HCT116 (cell line): ENCODE results near the gene MMP23B. TPM values are rescaled to one million over a fixed set of nuclear protein-coding genes. Genes with fewer than 3 reads are reported as not detected.
"Not testable (repeated sequence)": the region's sequence is repeated elsewhere in the genome, so short reads cannot be mapped to it uniquely, and the experiment has no call there.

Experiments
- ATAC-seq: fragments of 200-7000 bp; cut with Tn5 transposase; 2 replicates; pipeline ENCODE4 v1.9.1; 2020; ENCODE audit warnings: mild to moderate bottlenecking, moderate library complexity
- BruUV-seq: library from RNA; stranded (reverse); fragments of 400-500 nt; replicated peaks from 2 replicates; lab custom pipeline; 2021; lab: Mats Ljungman, UMichigan
- CTCF ChIA-PET: fragments of 300-600 bp; sonication (Branson Sonifier 250); formaldehyde crosslinking; loops from one replicate; lab custom pipeline; 2021; ENCODE audit warnings: antibody characterized with exemption; lab: Charles Lee
- POLR2A ChIA-PET: fragments of 300-600, 350-600 bp; sonication (Branson Sonifier 250); formaldehyde crosslinking; loops from one replicate; lab custom pipeline; 2021; ENCODE audit warnings: antibody characterized with exemption; lab: Charles Lee
- RAD21 ChIA-PET, 2 experiments: fragments of 300-600 bp; sonication (Branson Sonifier 250); formaldehyde crosslinking; loops; one replicate each; lab custom pipeline; 2023; ENCODE audit warnings: low total read pairs in 2 of 2; ENCODE audit not compliant: uncharacterized antibody in 2 of 2, unreplicated experiment in 2 of 2, low non-redundant PET in 1 of 2; lab: Charles Lee
- DNase-seq: peaks from one replicate; pipeline ENCODE4 v3.0.0-alpha.2; 2010; ENCODE audit warnings: low read depth, low spot score
- H2AFZ ChIP-seq: fragments of 200-600 bp; shearing (Covaris generic), sonication (generic); 2 replicates; pipeline ENCODE4 v1.6.1; 2017; ENCODE audit warnings: low read depth, mixed run types, mixed read lengths, antibody characterized with exemption, low read length; ENCODE audit not compliant: poor library complexity, severe bottlenecking
- H3K27ac ChIP-seq: 2 replicates; pipeline ENCODE4 v1.5.1; 2012; ENCODE audit warnings: low read depth, low read length
- H3K27me3 ChIP-seq: fragments of 200-600 bp; sonication (generic); 2 replicates; pipeline ENCODE4 v1.6.1; 2016; ENCODE audit warnings: mixed run types, low read length, mixed read lengths; ENCODE audit not compliant: insufficient read depth
- H3K36me3 ChIP-seq, 2 experiments: fragments of 200-500 bp in 1 of 2; fragments of 200-600 bp in 1 of 2; sonication (Bioruptor generic) in 1 of 2; sonication (generic) in 1 of 2; 2 replicates each; pipeline versions ENCODE4 v1.5.1 to v1.6.1; 2014 to 2016; ENCODE audit warnings: low read length in 2 of 2, inconsistent platforms in 1 of 2, mixed read lengths in 1 of 2, mixed run types in 1 of 2; ENCODE audit not compliant: insufficient read depth in 2 of 2, control insufficient read depth in 1 of 2
- H3K4me1 ChIP-seq, 2 experiments: fragments of 200-600 bp in 1 of 2; sonication (generic) in 1 of 2; 2 replicates each; pipeline versions ENCODE4 v1.5.1 to v1.6.1; 2012 to 2017; ENCODE audit warnings: low read length in 2 of 2, inconsistent platforms in 1 of 2, mild to moderate bottlenecking in 1 of 2, mixed read lengths in 1 of 2, mixed run types in 1 of 2, moderate library complexity in 1 of 2; ENCODE audit not compliant: insufficient read depth in 2 of 2, control insufficient read depth in 1 of 2
- H3K4me2 ChIP-seq: fragments of 200-600 bp; sonication (generic); 2 replicates; pipeline ENCODE4 v1.6.1; 2017; ENCODE audit warnings: mixed run types, low read length, mixed read lengths
- H3K4me3 ChIP-seq, 2 experiments: fragments of 200-600 bp in 1 of 2; sonication (generic) in 1 of 2; replicated peaks in 1 of 2; 2 replicates each; pipeline ENCODE4 v1.5.1; 2011 to 2016; ENCODE audit warnings: low read length in 2 of 2, control low read depth in 1 of 2, low read depth in 1 of 2, mild to moderate bottlenecking in 1 of 2, mixed read lengths in 1 of 2, mixed run types in 1 of 2
- H3K79me2 ChIP-seq: fragments of 200-600 bp; sonication (generic); 2 replicates; pipeline ENCODE4 v1.6.1; 2017; ENCODE audit warnings: mild to moderate bottlenecking, mixed run types, low read length, moderate library complexity, mixed read lengths; ENCODE audit not compliant: insufficient read depth
- H3K9ac ChIP-seq: fragments of 200-600 bp; sonication (generic); 2 replicates; pipeline ENCODE4 v1.6.1; 2016; ENCODE audit warnings: low read length, mixed read lengths
- H3K9me2 ChIP-seq: fragments of 200-600 bp; sonication (generic), shearing (Covaris generic); 2 replicates; pipeline ENCODE4 v1.6.1; 2017; ENCODE audit warnings: mixed run types, mild to moderate bottlenecking, moderate library complexity; ENCODE audit not compliant: insufficient read depth
- H3K9me3 ChIP-seq, 2 experiments: fragments of 200-500 bp in 1 of 2; fragments of 200-600 bp in 1 of 2; sonication (Bioruptor generic) in 1 of 2; sonication (generic) in 1 of 2; 2 replicates each; pipeline ENCODE4 v1.6.1; 2014 to 2017; ENCODE audit warnings: low read length in 2 of 2, mixed read lengths in 2 of 2, inconsistent platforms in 1 of 2, low read depth in 1 of 2, mild to moderate bottlenecking in 1 of 2, mixed run types in 1 of 2, moderate library complexity in 1 of 2; ENCODE audit not compliant: control insufficient read depth in 1 of 2, insufficient read depth in 1 of 2
- H4K20me1 ChIP-seq: fragments of 200-600 bp; sonication (generic), shearing (Covaris generic); 2 replicates; pipeline ENCODE4 v1.6.1; 2017; ENCODE audit warnings: mixed run types, mild to moderate bottlenecking, moderate library complexity; ENCODE audit not compliant: insufficient read depth
- YY1 ChIP-seq: IDR thresholded peaks from 2 replicates; pipeline ENCODE4 v1.6.1; 2011; ENCODE audit warnings: low read length, low read depth, moderate library complexity, mild to moderate bottlenecking; ENCODE audit not compliant: insufficient replicate concordance; ENCODE audit errors: extremely low read depth
- intact Hi-C: fragments of 100-400 bp; cut with micrococcal nuclease; formaldehyde crosslinking; loops from 2 replicates; pipeline ENCODE4 v1.10.0; 2022
- total RNA-seq: library from RNA; stranded (reverse); gene quantifications from one replicate; pipeline ENCODE4 v1.2.1, GENCODE V29; 2021; ENCODE audit not compliant: unreplicated experiment
- TF ChIP-seq, protein P1 (sequence below): IDR thresholded peaks from 2 replicates; pipeline ENCODE4 v1.6.1; 2011; ENCODE audit warnings: mild to moderate bottlenecking, low read length, moderate library complexity; ENCODE audit not compliant: insufficient replicate concordance; ENCODE audit errors: extremely low read depth

Gene MMP23B
- total RNA-seq, 1 experiment from 2014 or later, result 8.7 TPM

DNA sequence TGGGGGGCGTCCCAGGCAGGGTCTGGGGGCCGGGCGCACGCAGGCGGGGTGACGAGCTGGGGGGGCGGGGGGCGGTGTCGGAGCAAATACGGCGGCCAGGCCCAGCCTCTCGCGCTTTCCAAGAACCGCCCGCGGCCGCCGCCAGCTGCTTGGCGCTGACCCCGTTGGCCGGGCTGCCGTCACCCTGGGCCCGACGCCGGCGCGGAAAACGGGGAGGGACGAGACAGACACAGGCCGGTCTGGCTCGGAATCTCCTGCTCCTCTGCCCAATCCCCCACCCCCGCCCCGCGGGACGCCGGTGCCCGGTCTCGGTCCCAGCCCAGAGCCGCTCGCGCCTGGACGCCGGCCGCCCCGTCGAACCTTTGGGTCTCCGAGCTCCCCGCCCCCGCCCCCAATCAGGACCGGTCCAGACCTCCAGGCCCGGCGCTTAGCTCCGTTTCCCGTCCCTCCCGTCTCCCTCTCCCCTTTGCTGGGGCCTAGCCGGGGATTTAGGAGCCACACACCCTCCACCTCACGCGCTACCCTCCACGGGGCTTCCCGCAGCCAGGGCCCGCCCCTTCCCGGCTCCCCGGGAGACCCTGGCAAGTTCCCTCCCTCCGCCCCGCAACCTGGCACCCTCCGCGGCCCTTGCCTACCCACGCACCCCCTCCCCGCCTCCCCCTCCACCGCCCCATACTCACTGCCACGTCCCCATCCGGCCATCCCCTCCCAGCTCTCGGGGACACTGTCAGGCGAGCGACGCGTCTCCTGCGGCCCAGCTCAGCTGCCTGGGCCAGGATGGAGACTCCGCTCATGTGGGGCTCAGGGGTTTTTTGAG, 800 bp upstream of the MMP23B start (continued):
- TF ChIP-seq, protein P1, sequence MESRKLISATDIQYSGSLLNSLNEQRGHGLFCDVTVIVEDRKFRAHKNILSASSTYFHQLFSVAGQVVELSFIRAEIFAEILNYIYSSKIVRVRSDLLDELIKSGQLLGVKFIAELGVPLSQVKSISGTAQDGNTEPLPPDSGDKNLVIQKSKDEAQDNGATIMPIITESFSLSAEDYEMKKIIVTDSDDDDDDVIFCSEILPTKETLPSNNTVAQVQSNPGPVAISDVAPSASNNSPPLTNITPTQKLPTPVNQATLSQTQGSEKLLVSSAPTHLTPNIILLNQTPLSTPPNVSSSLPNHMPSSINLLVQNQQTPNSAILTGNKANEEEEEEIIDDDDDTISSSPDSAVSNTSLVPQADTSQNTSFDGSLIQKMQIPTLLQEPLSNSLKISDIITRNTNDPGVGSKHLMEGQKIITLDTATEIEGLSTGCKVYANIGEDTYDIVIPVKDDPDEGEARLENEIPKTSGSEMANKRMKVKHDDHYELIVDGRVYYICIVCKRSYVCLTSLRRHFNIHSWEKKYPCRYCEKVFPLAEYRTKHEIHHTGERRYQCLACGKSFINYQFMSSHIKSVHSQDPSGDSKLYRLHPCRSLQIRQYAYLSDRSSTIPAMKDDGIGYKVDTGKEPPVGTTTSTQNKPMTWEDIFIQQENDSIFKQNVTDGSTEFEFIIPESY, result no peak
- no peak for TF ChIP-seq YY1
- TF ChIP-seq, all 23 proteins: peak for 0

DNA sequence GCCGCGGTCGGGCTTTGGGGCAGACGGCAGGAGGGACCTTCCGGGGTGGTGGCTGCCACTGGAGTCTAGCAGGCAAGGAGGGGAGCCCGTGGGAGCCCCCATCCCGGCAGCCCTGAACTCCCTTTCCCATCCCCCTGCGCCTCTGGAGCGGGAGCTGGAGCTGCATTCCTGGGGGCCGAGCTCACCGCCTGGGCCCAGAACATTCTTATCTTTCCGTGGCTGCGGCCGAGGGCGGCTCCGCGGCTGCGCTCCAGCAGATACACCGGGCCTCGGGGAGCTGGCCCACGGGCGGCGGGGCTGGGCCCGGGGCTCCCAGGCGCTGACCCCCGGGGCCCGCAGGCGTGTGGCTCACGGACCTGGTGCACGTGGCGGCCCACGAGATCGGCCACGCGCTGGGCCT, 1.4 kb downstream of the MMP23B start:
- H2AFZ ChIP-seq, H3K4me1 ChIP-seq, POLR2A ChIA-PET, H3K4me2 ChIP-seq, H3K4me3 ChIP-seq, BruUV-seq, ATAC-seq, H4K20me1 ChIP-seq, H3K79me2 ChIP-seq, H3K27ac ChIP-seq, RAD21 ChIA-PET, H3K9ac ChIP-seq, H3K27me3 ChIP-seq, DNase-seq, H3K9me3 ChIP-seq, H3K9me2 ChIP-seq, CTCF ChIA-PET, intact Hi-C loops, H3K36me3 ChIP-seq: not testable (repeated sequence)

- BruUV-seq, H3K79me2 ChIP-seq, H4K20me1 ChIP-seq, H3K9me3 ChIP-seq, ATAC-seq, H3K4me1 ChIP-seq, H3K4me3 ChIP-seq, H2AFZ ChIP-seq, RAD21 ChIA-PET, intact Hi-C loops, H3K36me3 ChIP-seq, POLR2A ChIA-PET, H3K27ac ChIP-seq, H3K4me2 ChIP-seq, CTCF ChIA-PET, DNase-seq, H3K9ac ChIP-seq, H3K27me3 ChIP-seq, H3K9me2 ChIP-seq: not testable (repeated sequence)
Measured at GRCh38 chr1:1634613-1635012, 2.6 kb downstream of the MMP23B start.

GRCh38 chr1:1636621-1637478, 4.9 kb downstream of the MMP23B start:
- intact Hi-C loops, H3K36me3 ChIP-seq, H3K9ac ChIP-seq, H3K79me2 ChIP-seq, H3K4me3 ChIP-seq, CTCF ChIA-PET, H3K4me1 ChIP-seq, ATAC-seq, H2AFZ ChIP-seq, BruUV-seq, H3K4me2 ChIP-seq, POLR2A ChIA-PET, DNase-seq, RAD21 ChIA-PET, H3K9me2 ChIP-seq, H3K27me3 ChIP-seq, H3K9me3 ChIP-seq, H4K20me1 ChIP-seq, H3K27ac ChIP-seq: not testable (repeated sequence)
